HG03565 (cell line): Measurements from ENCODE around the gene WNK1.
"Not testable (repeated sequence)": the region's sequence is repeated elsewhere in the genome, so short reads cannot be mapped to it uniquely, and the experiment has no call there.

Experiments used
- ATAC-seq: cut with Tn5 transposase; IDR thresholded peaks from one replicate; pipeline ENCODE4 v1.9.1; 2021; ENCODE audit warnings: mild to moderate bottlenecking, moderate library complexity; ENCODE audit not compliant: unreplicated experiment

The WNK1 gene

GRCh38 chr12:740921-741320 lies 11.5 kb upstream of the WNK1 start:
- ATAC-seq = no peak

- no peak for ATAC-seq
Observed at GRCh38 chr12:749751-750270, 2.6 kb upstream of the WNK1 start.

- no peak for ATAC-seq
Observed at GRCh38 chr12:750366-751191, 1.8 kb upstream of the WNK1 start.

DNA sequence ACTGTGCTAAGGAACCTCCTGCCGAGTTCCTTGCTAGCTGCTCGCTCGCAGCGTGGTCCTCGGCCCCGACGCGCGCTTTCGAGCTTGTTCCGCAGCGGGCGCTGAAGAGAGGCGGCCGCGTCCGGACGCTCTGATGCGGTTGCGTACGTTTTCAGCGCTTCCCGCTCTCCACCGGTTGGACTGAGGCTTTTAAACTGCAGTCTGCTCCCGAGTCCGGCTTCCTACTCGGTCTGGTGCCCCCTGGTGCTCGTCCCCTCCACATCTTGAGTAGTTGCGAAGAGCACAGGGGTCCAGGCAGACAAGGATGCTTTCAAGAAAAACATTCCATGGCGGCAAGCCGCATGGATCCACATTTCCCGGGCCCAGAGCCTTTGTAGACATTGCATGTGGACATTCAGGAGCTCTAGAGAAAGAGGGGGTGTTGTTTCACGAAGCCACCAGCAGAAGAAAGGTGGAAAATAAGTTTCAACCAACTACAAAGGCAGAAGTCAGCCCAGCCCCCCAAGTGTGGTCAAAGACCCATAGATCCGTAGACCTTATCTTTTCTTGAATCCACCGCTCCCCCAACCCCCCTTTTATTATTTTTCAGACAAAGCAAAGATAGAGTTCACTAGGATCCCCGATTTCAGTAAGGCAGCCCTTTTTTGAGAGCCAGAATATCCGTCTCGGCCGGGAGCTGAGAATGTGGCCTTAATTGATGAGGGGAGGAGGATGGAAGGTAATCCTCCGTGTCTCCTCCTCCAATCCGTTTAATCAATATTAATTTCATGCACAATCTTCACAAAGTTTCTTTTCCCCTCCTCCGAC lies 984 bp upstream of the WNK1 start:
- ATAC-seq = peak; percentile 38

GRCh38 chr12:752695-753610 lies 574 bp downstream of the WNK1 start:
- no peak for ATAC-seq

DNA sequence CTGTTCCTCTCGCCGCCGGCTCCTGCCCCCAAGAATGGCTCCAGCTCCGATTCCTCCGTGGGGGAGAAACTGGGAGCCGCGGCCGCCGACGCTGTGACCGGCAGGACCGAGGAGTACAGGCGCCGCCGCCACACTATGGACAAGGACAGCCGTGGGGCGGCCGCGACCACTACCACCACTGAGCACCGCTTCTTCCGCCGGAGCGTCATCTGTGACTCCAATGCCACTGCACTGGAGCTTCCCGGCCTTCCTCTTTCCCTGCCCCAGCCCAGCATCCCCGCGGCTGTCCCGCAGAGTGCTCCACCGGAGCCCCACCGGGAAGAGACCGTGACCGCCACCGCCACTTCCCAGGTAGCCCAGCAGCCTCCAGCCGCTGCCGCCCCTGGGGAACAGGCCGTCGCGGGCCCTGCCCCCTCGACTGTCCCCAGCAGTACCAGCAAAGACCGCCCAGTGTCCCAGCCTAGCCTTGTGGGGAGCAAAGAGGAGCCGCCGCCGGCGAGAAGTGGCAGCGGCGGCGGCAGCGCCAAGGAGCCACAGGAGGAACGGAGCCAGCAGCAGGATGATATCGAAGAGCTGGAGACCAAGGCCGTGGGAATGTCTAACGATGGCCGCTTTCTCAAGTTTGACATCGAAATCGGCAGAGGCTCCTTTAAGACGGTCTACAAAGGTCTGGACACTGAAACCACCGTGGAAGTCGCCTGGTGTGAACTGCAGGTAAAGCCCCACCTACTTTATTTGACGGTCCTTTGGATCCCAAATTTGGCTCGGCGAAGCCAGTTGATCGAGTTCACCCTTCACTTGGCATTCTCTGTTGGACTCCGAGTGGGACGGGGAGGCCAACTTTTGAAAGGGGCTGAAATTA lies 1.5 kb downstream of the WNK1 start:
- no peak for ATAC-seq

DNA sequence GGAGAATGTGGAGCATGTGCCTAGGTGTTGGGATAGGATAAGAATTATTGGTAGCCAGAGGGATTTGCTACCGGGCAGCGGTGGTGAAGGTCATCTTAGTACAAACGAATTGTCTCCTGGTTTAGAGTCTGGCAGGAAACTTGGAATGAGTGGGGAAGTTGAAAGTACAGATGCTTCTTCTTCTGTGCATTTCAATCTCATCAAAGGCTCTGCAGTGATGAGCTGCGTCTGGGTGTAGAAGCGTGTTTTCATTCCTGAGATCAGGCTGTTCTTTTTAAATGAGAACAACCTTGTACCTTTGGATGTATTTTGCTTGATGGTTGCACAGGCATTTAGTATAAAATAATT lies 2.1 kb downstream of the WNK1 start:
- no peak for ATAC-seq

- ATAC-seq = no peak
Observed at GRCh38 chr12:754851-755562, 2.6 kb downstream of the WNK1 start.

DNA sequence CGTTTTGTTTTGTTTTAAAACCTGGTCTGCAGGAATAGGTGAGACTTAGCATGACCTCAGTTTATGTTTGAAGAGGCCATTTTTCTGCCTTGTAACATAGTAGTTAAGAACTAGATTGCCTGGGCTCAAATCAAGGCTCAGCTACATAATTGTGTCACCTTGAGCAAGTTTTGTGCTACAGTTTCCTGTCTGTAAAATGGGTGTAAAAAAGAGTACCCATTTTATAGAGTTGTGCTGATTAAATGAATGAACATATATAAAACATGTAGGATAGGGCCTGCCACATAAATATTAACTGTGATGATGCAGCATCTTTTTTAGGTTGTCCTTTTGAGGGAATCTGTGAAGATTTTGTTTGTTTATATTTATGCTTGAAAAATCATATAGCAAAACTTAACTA lies 7.2 kb downstream of the WNK1 start:
- ATAC-seq = no peak

DNA sequence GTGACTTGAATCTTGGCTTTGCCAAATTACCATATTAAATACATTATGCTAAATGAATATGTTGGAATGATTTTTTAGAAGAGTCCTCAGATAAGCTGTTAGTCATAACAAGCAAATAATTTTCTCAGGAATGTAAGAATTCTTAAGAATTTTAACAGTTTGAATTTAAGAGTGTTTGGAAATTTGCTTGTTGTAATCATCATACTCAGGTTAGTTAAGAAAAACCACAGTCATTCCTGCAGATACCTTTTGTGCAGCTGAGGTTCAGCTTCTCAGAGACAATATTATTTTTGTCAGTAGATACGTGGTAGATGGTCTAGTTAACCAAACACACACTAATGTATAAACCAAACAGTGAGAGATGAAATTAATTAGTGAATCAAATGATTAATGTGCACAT lies 8.9 kb downstream of the WNK1 start:
- ATAC-seq = no peak

DNA sequence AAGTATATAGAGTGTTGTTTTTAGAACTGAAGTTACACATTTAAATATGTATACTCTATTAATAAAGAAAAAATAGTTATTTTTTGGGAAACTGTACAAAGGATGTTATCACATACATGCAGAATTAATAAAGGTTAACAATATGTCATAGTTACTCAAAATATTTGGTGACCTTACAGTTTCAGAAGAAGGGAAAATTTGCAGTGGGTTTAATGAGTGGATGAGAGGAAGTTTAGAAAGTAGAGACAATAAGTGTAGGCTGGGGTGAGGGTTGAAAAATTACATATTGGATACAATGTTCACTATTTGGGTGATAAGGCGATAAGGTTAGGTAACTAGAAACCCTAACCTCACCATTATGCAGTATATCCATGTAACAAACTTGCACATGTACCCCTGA lies 13.5 kb downstream of the WNK1 start:
- no peak for ATAC-seq

DNA sequence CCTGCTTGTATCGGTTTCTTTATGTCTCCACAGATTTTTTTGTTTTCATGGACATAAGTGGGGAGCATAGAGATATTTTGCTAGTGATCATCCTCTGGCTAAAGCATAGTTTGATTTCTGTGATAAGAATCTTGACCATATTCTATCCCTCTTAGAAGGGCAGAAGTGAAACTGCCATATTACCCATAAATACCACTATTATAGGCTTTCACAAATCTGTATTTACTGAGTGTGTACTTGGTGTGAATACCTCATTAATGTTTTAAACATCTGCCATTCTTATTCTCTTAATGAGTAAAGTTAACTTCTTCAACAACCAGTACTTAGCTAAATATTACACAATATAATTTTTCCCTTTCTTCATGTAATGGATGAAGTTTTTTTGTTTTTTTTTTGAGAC lies 16.1 kb downstream of the WNK1 start:
- no peak for ATAC-seq

DNA sequence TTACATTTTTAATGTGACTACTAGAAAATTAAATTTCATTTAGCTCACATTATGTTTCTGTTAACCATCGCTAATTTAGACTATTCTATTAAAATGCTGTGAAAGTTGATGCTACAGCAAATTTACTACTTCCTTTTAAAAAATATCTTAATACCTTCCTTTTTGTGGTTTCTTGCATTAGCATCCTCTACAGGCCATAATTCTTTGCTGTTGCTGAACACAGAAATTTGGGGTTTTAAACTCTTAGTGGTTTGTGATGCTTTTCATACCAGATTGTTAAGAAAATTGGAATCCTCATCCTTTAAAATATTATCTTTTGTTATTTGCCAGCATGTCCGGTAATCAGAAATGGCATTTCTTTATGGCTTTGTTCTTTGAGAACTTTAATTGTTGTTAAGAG lies 18.1 kb downstream of the WNK1 start:
- no peak for ATAC-seq

- no peak for ATAC-seq
Observed at GRCh38 chr12:772056-772697, 19.8 kb downstream of the WNK1 start.

- no peak for ATAC-seq
Observed at GRCh38 chr12:774051-774614, 21.8 kb downstream of the WNK1 start.

DNA sequence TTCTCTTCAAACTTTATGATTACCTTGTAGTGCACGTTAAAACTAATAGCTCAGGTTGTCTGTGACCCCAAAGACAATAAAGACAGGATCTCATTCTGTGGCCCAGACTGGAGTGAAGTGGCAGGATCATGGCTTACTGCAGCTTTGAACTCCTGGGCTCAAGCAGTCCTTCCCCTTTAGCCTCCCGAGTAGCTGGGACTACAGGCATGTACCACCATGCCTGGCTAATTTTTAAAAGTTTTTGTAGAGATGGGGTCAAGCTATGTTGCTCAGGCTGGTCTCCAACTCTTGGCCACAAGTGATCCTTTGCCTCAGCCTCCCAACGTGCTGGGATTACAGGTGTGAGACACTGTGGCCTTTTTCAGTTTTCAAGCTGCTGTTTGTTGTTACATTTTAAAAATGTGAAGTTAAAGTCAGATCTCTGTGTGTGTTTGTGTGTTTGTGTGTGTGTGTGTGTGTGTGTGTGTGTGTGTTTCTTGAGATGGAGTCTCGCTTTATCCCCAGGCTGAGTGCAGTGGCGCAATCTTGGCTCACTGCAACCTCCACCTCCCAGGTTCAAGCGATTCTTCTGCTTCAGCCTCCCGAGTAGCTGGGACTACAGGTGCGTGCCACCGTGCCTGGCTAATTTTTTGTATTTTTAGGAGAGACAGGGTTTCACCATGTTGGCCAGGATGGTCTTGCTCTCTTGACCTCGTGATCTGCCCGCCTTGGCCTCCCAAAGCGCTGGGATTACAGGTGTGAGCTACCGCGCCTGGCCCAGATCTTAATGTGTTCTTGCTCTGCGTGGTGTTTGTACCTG lies 23.8 kb downstream of the WNK1 start:
- ATAC-seq = not testable (repeated sequence)

DNA sequence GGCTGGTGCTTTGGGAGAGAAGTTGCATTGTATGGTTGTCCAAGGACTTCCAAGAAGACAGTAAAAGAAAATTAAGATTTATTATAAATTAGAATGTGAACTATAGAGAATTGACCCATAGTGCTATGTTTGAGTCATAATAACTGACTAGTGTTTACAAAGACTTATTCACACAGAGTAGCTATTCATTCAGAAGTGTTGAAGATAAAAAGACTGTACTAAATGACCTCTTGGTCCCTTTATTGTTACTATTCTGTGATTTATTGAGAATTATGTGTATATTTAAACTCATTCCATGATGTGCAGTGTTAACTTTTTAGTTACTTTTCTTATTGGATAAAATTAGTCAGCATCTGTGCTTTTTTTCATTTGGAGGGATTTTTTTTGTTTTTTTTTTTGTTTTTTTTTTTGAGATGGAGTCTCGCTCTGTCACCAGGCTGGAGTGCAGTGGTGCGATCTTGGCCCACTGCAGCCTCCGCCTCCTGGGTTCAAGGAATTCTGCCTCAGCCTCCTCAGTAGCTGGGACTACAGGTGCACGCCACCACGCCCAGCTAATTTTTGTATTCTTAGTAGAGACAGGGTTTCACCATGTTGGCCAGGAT lies 24.5 kb downstream of the WNK1 start:
- not testable (repeated sequence) for ATAC-seq
